Frontal cortex (tissue), 4 donors: ENCODE data around the gene ZNF133. TPM values are rescaled to one million over a fixed set of nuclear protein-coding genes. Genes with fewer than 3 reads are reported as not detected.

ENCODE experiments used
- DNase-seq, 2 donors: peaks; one replicate each; pipeline ENCODE4 v3.0.0; 2012; ENCODE audit warnings: low spot score in 2 of 2
- FAIRE-seq: peaks from 2 replicates; lab custom pipeline; 2012; peaks lifted over from hg19 to GRCh38; lab: Jason Lieb, UNC
- total RNA-seq: library from RNA; depleted of rRNA; stranded (reverse); fragments of >200 nt; gene quantifications from one replicate; pipeline ENCODE4 v1.2.3, GENCODE V29; 2014
- donor health status: control.
- donor health status: control.
- donor health status: control.

ZNF133 gene
- total RNA-seq, 1 donor from 2014 or later = 26.9 TPM

DNA sequence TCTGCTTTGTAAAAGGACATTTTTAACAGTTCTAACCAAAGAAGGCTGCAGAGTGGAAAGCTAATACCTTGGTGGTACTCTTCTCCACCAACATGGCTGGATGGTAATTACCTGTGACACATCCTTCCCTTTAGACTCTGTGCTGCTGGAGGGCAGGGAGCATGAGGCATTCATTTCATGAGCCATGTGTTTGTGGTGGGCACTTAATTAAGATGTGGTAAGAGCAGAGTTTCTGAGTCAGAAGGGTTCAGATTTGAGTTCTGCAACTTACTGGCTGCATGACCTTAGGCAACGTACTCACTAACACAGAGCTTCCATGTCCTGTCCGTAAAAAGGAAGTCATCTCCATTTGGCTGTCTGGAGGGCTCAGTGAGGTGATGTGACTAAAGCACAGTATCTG is 9.1 kb upstream of the ZNF133 start:
- FAIRE-seq (no peak), DNase-seq (no peak)

DNA sequence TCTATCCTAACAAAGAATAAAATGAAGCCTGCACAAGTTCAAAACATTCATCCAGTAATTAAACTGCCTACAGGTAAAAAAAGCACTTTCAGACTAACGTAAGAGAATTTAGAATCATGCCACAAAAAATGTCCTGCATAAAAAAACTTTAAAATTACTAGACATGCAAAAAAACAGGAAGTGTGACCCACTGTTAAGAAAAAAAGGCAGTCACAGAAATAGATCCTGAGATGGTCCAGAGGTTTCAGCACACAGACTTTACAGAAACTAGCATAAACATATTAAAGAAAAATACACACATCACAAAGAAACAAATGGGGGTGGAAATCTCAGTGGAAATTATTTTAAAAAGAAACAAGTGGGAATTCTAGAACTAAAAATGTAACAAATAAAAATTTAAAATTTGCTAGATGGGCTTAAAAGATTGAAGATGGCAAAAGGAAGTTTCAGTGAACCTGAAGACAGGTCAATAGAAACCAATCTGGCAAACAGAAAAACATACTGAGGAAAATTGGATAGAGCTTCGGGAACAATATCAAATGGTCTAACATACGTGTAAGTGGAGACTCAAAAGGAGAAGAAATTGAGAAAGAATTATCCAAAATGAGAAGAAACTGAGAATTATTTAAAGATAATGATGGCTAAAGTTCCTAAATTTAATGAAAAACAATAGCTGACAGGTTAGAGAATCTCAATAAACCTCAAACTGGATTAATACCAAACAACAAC is 3.4 kb upstream of the ZNF133 start:
- DNase-seq = no peak
- no peak for FAIRE-seq

DNA sequence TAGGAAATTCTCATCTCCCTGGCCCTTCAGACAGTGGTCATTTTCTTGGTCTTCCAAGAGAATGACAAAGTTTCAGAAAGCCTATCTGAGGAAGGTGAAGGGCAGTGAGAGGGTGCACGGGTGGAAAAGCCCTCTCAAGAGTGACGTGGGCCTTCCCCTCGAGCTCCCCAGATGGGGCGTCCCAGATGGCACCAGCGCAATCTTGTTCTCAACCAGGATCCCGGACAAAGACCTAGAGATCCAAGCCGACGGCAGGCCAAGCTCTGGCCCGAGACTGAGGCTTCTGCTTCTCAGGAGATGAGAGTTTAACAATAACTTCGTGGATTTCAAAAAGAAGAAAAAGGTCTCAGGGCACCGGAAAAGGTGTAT is 797 bp upstream of the ZNF133 start:
- DNase-seq (no peak), FAIRE-seq (no peak)

DNA sequence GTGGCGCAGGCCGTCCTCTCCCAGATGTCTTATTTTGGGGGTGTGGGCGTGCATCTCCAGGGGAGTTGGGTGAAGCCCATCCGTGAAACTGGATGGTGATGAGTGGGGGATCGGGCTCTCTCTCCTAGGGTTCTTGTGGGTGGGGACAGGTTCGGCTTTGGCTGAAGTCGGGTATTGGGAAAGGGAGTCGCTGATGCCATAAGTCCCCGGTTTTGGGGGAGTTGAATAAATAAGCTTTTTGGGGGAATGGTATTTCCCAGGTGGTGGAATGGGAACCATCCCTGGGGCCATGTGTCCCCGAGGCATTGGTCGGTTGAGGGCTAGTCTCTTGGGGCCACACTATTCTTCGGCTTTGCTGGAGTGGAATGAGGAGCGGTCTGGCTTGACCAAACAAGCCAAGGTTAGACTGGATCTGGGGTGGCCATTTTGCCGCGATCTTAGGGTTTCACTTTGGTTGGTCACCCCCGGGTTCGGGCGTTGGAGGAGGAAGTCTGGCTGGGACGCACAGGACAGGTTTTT is 481 bp downstream of the ZNF133 start:
- FAIRE-seq (no peak), DNase-seq (peak in 1 of 2 donors; percentile 7)

DNA sequence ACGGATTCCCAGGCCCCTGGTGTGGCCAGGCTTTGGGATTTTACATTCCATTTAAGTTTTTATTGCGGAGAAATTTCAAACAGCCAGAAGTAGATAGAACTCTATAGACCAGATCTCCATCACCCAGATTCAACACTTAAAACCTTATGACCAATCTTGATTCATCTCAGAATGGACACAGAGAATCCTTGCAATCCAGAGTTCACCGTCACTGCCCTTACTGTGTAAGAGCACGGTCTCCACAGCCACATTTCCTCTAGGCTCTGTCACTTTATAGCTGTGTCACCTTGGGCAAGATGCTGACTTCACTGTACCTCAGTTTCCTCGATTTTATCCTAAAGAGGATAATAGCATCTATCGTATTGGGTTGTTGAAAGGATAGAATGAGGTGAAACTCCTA is 979 bp downstream of the ZNF133 start:
- no peak for FAIRE-seq
- no peak for DNase-seq

DNA sequence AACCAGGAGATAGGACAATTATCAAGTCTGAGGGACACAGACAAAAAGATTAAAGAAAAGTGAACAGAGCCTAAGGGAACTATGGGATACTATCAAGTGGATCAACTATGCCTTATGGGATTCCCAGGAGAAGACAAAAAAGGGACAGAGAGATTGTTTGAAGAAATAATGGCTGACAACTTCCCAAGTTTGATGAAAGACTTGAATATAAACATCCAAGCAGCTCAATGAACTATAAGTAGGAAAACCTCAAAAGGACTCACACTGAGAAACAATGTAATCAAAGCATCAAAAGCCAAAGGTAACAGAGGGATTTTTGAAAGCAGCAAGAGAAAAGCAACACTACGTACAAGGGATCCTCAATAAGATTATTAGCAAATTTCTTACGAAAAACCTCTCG is 11.0 kb downstream of the ZNF133 start:
- FAIRE-seq = no peak

DNA sequence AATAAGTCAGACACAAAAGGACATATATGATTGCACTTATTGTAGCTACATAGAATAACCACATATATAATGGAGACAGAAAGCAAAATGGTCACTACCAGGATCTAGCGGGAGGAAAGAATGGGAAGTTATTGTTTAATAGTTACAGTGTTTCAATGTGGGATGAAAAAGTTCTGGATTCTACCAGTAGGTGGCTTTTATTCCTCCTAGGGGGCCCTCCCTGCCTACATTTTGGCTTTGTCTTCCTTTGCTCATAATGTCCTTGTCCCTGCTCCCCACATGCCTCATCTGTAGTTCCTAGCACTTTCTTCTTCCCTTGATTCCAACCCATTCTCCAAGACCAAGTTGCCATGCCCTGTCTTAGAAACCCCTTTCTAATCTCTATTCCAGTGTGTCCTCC is 16.3 kb downstream of the ZNF133 start:
- no peak for FAIRE-seq
- no peak for DNase-seq

More for the DNA sequence above, 11.0 kb downstream of the ZNF133 start:
- DNase-seq = no peak

DNA sequence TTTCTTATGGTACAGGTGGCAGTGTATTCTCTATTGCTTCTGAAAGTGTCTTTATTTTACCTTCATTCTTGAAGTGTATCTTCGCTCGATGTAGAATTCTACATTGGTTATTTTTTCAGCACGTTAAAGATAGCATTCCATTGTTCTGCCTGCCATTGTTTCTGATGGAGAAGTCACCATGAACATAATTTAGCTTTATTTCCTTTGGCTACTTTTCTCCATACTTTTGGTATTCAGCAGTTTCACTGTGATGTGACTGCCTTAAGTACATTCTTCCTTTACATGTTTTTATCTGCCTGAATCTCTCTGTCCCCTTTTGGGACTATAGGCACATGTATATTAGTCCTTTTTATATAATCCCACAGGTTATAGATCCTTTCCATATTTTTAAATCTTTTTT is 19.0 kb downstream of the ZNF133 start:
- no peak for FAIRE-seq

DNA sequence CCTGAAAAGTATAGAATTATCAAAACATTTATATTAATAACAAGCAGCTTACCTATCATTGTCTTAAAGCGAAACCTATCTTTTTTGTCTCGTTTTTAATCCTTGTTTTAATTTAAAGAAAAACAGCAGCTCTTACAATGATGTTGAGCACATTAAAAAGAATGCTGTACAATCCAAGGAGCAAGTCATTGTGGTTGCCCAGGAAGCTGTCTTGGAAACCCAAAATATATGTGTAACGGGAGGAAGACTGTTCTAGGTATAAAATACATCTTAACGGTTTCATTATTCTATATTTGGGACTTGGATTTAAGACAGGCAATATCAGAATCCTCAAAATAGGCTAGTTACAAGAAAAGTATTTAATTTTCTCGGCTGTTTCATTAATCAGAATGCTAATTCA is 21.7 kb downstream of the ZNF133 start:
- no peak for FAIRE-seq

More for the DNA sequence above, 19.0 kb downstream of the ZNF133 start:
- no peak for DNase-seq

DNA sequence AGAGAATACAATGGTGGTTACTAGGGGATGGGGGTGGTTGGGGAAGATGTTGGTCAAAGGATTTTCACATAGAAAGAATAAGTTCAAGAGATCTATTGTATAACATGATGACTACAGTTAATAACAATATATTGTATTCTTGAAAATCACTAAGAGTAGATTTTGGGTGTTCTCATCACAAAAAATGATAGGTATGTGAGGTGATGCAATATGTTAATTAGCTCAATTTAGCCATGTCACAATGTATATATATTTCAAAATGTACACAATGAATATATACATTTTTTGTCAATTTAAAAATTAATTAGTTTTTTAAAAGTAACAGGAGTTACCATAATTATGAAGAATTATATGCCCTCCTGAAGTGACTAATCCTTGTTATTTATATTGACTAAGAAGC is 22.3 kb downstream of the ZNF133 start:
- peak; percentile 17 for FAIRE-seq
- DNase-seq = no peak

More for the DNA sequence above, 21.7 kb downstream of the ZNF133 start:
- no peak for DNase-seq

DNA sequence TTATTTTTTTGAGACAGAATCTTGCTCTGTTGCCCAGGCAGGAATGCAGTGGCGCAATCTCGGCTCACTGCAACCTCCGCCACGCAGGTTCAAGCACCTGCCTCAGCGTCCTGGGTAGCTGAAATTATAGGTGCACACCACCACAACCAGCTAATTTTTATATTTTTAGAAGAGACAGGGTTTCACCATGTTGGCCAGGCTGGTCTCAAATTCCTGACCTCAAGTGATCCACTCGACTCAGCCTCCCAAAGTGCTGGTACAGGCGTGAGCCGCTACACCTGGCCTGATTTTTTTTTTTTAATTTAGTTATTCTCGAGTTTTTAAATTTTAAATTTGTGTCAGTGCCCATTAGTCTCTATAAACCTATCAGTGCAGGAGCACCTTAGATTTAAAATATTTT is 24.4 kb downstream of the ZNF133 start:
- DNase-seq (no peak), FAIRE-seq (no peak)

DNA sequence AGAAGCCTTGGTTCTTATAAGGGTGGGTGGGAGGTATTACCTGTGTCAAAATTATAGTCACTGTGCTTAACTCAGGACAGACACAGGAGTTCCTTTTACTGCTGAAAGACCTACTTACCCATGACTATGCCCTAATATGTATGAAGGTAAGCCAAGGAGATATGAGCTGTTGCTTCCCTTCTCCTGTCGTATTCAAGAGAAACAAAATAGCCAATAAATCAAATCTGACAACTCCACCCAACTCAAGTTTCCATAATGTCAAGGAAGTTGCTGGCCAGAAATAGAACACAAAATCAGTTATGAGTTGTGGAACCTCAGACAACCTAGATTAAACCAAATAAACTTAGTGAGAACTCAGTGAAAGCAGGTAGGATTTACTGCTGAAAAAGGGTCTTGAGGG is 25.1 kb downstream of the ZNF133 start:
- DNase-seq (no peak), FAIRE-seq (no peak)

DNA sequence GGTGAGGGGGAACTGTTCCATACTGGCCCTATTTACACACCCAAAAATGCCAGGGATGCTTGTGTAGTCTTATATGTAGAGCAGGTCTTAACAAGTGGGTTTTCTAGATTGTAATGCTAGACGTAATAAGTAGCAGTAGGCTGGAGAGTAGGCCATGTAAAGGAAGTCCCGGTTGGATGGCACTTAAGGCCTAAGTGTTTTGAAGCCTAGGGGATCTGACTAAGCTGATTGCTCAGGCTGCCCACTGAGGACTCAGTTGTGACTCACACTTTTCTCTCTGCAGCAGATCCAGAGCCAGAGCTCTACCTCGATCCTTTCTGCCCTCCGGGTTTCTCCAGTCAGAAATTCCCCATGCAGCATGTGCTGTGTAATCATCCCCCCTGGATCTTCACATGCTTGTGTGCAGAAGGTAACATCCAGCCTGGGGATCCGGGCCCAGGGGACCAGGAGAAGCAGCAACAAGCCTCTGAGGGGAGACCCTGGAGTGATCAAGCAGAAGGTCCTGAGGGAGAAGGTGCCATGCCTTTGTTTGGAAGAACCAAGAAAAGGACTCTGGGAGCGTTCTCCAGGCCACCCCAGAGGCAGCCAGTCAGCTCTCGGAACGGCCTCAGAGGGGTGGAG is 26.6 kb downstream of the ZNF133 start:
- no peak for DNase-seq
- no peak for FAIRE-seq

DNA sequence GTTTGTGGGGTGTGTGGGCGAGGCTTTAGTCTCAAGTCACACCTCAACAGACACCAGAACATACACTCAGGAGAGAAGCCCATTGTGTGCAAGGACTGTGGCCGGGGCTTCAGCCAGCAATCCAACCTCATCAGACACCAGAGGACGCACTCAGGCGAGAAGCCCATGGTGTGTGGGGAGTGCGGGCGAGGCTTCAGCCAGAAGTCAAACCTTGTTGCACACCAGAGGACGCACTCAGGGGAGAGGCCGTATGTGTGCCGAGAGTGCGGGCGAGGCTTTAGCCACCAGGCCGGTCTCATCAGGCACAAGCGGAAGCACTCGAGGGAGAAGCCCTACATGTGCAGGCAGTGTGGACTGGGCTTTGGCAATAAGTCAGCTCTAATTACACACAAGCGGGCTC is 27.8 kb downstream of the ZNF133 start:
- FAIRE-seq = no peak
- no peak for DNase-seq

DNA sequence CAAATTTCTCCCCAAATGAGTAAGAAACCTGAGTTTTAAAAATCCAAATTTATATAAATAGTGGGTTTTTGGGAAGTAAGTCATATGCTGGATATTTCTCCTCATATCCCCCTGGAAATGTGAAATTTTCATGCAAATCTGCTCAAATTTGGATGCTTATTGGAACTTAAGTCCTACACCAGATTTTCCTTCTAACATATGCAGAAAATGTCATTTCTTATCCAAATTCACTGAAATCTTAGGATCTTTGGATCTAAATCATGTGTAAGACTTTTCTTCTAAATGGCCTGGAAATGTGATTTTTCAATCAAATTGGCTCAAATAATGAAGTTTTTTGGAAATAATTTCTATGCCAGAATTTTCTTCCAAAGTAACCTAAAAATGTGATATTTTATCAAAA is 33.0 kb downstream of the ZNF133 start:
- DNase-seq = no peak
- no peak for FAIRE-seq

DNA sequence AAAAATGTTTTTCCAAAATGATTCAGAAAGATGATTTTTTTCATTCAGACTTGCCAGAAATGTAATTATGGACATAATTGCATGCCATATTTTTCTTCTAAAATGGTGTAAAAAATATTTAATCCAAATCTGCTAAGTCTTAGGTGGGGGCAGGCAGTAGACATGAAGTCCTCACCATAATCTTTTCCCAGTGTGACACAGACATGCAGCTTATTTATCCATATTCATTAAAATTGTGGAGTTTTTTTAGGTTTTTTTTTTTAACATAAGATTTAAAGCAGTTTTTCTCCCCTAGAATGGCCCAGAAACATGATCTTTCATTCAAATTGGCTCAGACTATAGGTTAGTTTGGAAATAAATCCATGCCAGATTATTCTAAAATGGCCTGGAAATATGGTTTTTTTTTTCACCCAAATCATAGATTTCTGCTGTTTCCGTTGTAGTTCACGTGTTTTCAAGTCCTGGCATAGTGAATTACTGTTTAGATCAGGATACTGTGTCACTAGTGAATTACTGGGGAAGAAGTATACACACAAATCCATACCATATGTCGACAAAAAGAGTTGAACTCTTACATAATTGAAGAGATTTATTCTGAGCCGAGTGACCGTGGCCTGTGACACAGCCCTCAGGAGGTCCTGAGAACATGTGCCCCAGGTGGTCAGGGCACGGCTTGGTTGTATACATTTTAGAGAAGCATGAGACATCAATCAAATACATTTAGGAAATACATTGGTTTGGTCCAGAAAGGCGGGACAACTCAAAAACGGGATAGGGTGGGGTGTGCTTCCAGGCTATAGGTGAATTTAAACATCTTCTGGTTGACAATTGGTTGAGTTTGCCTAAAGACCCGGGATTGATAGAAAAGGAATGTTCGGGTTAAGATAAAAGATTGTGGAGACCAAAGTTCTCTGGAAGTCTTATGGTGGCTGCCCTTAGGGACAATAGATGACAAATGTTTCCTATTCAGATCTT is 33.9 kb downstream of the ZNF133 start:
- no peak for FAIRE-seq
- DNase-seq = no peak

DNA sequence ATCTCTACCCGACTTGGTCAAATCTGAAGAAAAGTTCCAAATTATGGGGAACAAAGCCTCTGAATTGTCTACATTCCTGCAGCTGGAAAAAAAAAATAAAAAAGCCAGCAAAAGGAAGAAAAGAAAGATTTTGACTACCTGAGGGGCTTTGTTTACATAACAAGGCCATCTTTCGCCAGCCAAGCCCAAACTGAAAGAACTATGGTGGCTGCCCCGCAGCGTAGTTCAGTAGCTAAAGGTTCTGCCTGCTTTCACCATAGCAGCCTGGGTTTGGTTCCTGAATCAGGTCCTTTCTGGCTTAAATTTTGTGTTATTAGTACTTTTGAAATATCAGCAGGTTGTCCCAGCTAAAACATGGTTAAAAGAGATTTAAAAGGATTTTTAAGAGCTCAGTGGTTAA is 35.4 kb downstream of the ZNF133 start:
- DNase-seq = no peak
- no peak for FAIRE-seq

DNA sequence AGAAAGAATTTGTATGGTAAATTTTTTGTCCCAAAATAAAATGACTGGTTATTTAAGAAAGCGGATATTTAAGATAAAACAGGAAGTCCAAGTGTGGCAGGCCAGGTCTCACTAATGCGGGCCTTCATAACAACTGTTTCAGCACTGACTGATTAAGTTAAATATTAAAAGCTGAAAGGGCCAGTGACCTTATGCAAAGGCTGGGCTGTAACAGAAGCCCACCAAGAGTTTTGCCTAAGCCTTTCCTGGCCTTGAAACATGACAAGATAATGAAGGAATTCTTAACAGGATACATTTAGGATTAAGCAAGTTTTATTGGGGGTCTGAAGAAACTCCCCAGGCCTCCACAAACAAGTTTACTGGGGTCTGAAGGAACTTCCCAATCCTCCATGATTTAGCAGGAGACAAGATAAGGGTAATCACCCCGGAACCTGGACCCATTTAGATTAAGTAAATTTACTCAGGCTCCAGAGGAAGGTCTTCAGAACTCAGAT is 36.3 kb downstream of the ZNF133 start:
- DNase-seq (no peak), FAIRE-seq (no peak)

DNA sequence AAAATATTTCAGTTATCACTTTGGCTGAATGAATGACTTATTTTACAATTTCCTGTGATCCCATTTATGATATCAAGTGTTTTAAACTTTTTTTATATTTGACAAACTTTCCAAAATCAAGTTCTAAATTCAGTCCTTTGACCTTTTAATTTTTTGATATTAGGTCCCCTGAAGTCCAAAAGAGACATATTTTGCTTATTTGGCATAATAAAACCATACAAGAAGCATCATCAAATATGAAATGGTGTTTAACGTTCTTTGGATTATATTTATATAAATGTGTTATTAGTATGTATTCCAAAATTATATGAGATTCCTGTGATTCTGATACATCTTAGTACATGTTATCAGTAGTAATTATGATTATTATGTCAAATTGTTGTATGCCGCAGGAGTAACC is 38.7 kb downstream of the ZNF133 start:
- FAIRE-seq = no peak
- no peak for DNase-seq

DNA sequence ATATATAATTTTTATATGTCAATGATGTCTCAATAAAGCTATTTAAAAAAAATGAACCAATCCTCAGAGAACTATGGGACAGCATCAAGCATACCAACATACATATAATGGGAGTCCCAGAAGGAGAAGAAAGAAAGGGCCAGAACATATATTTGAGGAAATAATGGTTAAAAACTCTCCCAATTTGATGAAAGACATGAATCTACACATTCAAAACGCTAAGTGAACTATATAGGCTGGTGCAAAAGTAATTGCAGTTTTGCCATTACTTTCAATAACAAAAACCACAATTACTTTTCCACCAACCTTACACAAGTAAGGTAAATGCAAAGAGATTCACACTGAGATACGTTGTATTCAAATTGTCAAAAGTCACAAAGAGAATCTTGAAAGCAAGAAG is 43.4 kb downstream of the ZNF133 start:
- FAIRE-seq (no peak), DNase-seq (no peak)
